ENCODE results near the gene FRMPD3.
A peak's percentile ranks its signal among the peaks of the same experiment; 100 is the strongest.

Gene FRMPD3

GRCh38 chrX:107448998-107449835, at the start of gene FRMPD3:
TSS of gene FRMPD3 (plus strand) at chrX:107449652. CDS start at chrX:107526589, 76,937 bp downstream.
- Histone ChIP-seq H3K4me3 (ENCODE audit: low read length) (peak within 1 kb of the TSS; percentile 83), H3K27me3 (ENCODE audit: control insufficient read depth, low read length) (no peaks in the 10 kb centered on the region), H3K4me1 (ENCODE audit: control insufficient read depth, low read length) (peaks cover 74% of the 10 kb centered on the region), H3F3A (ENCODE audit: control insufficient read depth, insufficient read depth) (peaks cover 12% of the 10 kb centered on the region; the same call in 1 of the 2 replicates), H4K20me1 (ENCODE audit: control insufficient read depth, insufficient read depth, low read depth, low read length) (no peaks in the 10 kb centered on the region), H3K79me2 (ENCODE audit: control insufficient read depth, low read length) (peaks cover 23% of the 10 kb centered on the region), H3K9me2 (replicated peaks; ENCODE audit: control insufficient read depth, low read length) (no peaks in the 10 kb centered on the region), H3K9me3 (ENCODE audit: control insufficient read depth, insufficient read depth, low read length) (no peaks in the 10 kb centered on the region), H3K27ac (ENCODE audit: low read depth, low read length) (peak within 1 kb of the TSS; percentile 51), H3K36me3 (ENCODE audit: control insufficient read depth, low read length) (no peaks in the 10 kb centered on the region), H3K4me2 (ENCODE audit: low read length) (peak within 1 kb of the TSS; percentile 87)
- peak; percentile 36 for TF ChIP-seq CTCF (IDR thresholded peaks at IDR 0.05; ENCODE audit: low read depth, low read length, poor library complexity, severe bottlenecking)
- TF ChIP-seq EZH2phosphoT487 (IDR thresholded peaks at IDR 0.05; ENCODE audit: borderline replicate concordance, low read length), result no peak

GRCh38 chrX:107420571-107420970, 28.9 kb upstream of the FRMPD3 start:
- Histone ChIP-seq H3K4me3 (ENCODE audit: low read length) (peak overlapping the region; percentile 37), H3K4me2 (ENCODE audit: low read length) (peak overlapping the region; percentile 54), H4K20me1 (ENCODE audit: control insufficient read depth, insufficient read depth, low read depth, low read length) (no peaks in the 10 kb centered on the region), H3K4me1 (ENCODE audit: control insufficient read depth, low read length) (peaks cover 23% of the 10 kb centered on the region), H3K79me2 (ENCODE audit: control insufficient read depth, low read length) (no peaks in the 10 kb centered on the region), H3K27ac (ENCODE audit: low read depth, low read length) (peak overlapping the region; percentile 23), H3K9me2 (replicated peaks; ENCODE audit: control insufficient read depth, low read length) (no peaks in the 10 kb centered on the region), H3K27me3 (ENCODE audit: control insufficient read depth, low read length) (no peaks in the 10 kb centered on the region), H3K9me3 (ENCODE audit: control insufficient read depth, insufficient read depth, low read length) (no peaks in the 10 kb centered on the region), H3F3A (ENCODE audit: control insufficient read depth, insufficient read depth) (no peaks in the 10 kb centered on the region), H3K36me3 (ENCODE audit: control insufficient read depth, low read length) (no peaks in the 10 kb centered on the region)
- TF ChIP-seq EZH2phosphoT487 (IDR thresholded peaks at IDR 0.05; ENCODE audit: borderline replicate concordance, low read length), result no peak
- TF ChIP-seq CTCF (IDR thresholded peaks at IDR 0.05; ENCODE audit: low read depth, low read length, poor library complexity, severe bottlenecking), result no peak

GRCh38 chrX:107421337-107421861, 28.1 kb upstream of the FRMPD3 start:
- Histone ChIP-seq H3F3A (ENCODE audit: control insufficient read depth, insufficient read depth) (no peaks in the 10 kb centered on the region), H3K27ac (ENCODE audit: low read depth, low read length) (0 out of 2 replicates have a peak overlapping the region, but pooled peaks have one; percentile 23), H3K9me3 (ENCODE audit: control insufficient read depth, insufficient read depth, low read length) (no peaks in the 10 kb centered on the region), H3K9me2 (replicated peaks; ENCODE audit: control insufficient read depth, low read length) (no peaks in the 10 kb centered on the region), H4K20me1 (ENCODE audit: control insufficient read depth, insufficient read depth, low read depth, low read length) (no peaks in the 10 kb centered on the region), H3K27me3 (ENCODE audit: control insufficient read depth, low read length) (no peaks in the 10 kb centered on the region), H3K4me1 (ENCODE audit: control insufficient read depth, low read length) (peaks cover 23% of the 10 kb centered on the region), H3K36me3 (ENCODE audit: control insufficient read depth, low read length) (no peaks in the 10 kb centered on the region), H3K79me2 (ENCODE audit: control insufficient read depth, low read length) (no peaks in the 10 kb centered on the region), H3K4me3 (ENCODE audit: low read length) (0 out of 2 replicates have a peak overlapping the region, but pooled peaks have one; percentile 10), H3K4me2 (ENCODE audit: low read length) (peak overlapping the region; percentile 54)
- TF ChIP-seq CTCF (IDR thresholded peaks at IDR 0.05; ENCODE audit: low read depth, low read length, poor library complexity, severe bottlenecking), result no peak
- TF ChIP-seq EZH2phosphoT487 (IDR thresholded peaks at IDR 0.05; ENCODE audit: borderline replicate concordance, low read length), result no peak

Measured in DOHH2 (cell line).